ENCODE measurements around the gene TICRR.

DNA sequence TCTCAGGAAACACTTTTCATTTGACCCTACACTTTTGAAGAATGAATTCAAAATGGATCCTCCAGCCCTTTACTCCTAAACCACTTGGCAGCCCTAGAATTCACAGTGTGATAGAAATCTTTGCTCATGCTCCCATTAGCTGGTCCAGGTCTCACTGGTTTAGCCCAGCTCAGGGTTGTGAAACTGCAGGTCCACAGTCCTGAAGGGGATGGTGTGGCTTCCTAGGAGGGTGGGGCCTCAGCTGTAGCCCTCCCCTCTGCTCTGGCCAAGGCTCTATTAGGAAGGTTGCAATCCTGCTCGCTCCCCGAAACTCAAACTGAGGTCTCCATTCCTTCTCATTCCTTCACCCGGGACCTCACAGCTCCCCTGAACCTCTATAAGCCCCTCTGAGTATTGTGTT lies 21.6 kb upstream of the TICRR start:
- TF ChIP-seq, protein P1, sequence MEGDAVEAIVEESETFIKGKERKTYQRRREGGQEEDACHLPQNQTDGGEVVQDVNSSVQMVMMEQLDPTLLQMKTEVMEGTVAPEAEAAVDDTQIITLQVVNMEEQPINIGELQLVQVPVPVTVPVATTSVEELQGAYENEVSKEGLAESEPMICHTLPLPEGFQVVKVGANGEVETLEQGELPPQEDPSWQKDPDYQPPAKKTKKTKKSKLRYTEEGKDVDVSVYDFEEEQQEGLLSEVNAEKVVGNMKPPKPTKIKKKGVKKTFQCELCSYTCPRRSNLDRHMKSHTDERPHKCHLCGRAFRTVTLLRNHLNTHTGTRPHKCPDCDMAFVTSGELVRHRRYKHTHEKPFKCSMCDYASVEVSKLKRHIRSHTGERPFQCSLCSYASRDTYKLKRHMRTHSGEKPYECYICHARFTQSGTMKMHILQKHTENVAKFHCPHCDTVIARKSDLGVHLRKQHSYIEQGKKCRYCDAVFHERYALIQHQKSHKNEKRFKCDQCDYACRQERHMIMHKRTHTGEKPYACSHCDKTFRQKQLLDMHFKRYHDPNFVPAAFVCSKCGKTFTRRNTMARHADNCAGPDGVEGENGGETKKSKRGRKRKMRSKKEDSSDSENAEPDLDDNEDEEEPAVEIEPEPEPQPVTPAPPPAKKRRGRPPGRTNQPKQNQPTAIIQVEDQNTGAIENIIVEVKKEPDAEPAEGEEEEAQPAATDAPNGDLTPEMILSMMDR (IDR thresholded peaks at IDR 0.05; ENCODE audit: insufficient read depth, low read length): no peak
- no peak for TF ChIP-seq REST (IDR thresholded peaks at IDR 0.05; ENCODE audit: insufficient replicate concordance, low read depth)
- TF ChIP-seq POLR2AphosphoS5 (IDR thresholded peaks at IDR 0.05; ENCODE audit: low read depth): no peak
